ENCODE measurements around the gene GALNT2. TPM values are rescaled to one million over a fixed set of nuclear protein-coding genes. Genes with fewer than 3 reads are reported as not detected.

Gene GALNT2
- total and polyA plus RNA-seq, 9 of the 15 experiments (the other 6 are each of a cell fraction or from before 2014, with no cell fraction given), result 1.6 to 106 (median 51.9) TPM

GRCh38 chr1:230151924-230152468 is 85.0 kb downstream of the GALNT2 start (continued):
- TF ChIP-seq ZNF77 (CRISPR knock-in tag; IDR thresholded peaks at IDR 0.05) (no peak; the same call in 1 of the 2 replicates), PPARD (CRISPR knock-in tag; IDR thresholded peaks at IDR 0.05) (peak; percentile 87), MLX (CRISPR knock-in tag; conservative IDR thresholded peaks at IDR 0.05) (no peak), ZNF121 (CRISPR knock-in tag; conservative IDR thresholded peaks at IDR 0.05) (no peak), LARP7 (IDR thresholded peaks at IDR 0.05) (no peak), NBN (IDR thresholded peaks at IDR 0.05; ENCODE audit: low read depth) (no peak), NFE2 (IDR thresholded peaks at IDR 0.05; ENCODE audit: low read depth) (no peak), SRSF3 (IDR thresholded peaks at IDR 0.05; ENCODE audit: insufficient read depth, low read length) (no peak), TBL1XR1 (IDR thresholded peaks at IDR 0.05; ENCODE audit: low read length in 2 of 2) (no peak), ZNF668 (CRISPR knock-in tag; IDR thresholded peaks at IDR 0.05) (peak; percentile 98), ETV6 (IDR thresholded peaks at IDR 0.05; ENCODE audit: borderline replicate concordance in 1 of 2, low read depth in 2 of 2, low read length in 1 of 2) (no peak), ETV6 (CRISPR knock-in tag; IDR thresholded peaks at IDR 0.05; ENCODE audit: borderline replicate concordance) (no peak), PREB (CRISPR knock-in tag; IDR thresholded peaks at IDR 0.05) (no peak), BHLHE40 (IDR thresholded peaks at IDR 0.05; ENCODE audit: low read length) (no peak), BACH1 (tag; IDR thresholded peaks at IDR 0.05) (peak; percentile 91), ZNF696 (CRISPR knock-in tag; conservative IDR thresholded peaks at IDR 0.05) (peak; percentile 81), HIVEP1 (CRISPR knock-in tag; IDR thresholded peaks at IDR 0.05) (peak; percentile 97), ZNF695 (CRISPR knock-in tag; IDR thresholded peaks at IDR 0.05) (0 out of 2 replicates have a peak, but pooled peaks have one; percentile 70), NRF1 (conservative IDR thresholded peaks at IDR 0.05 in 1 of 2, IDR thresholded peaks at IDR 0.05 in 1 of 2) (no peak), RHOXF2B (CRISPR knock-in tag; conservative IDR thresholded peaks at IDR 0.05) (peak; percentile 94), MCM7 (IDR thresholded peaks at IDR 0.05) (no peak), MNT (conservative IDR thresholded peaks at IDR 0.05) (no peak), SRSF1 (IDR thresholded peaks at IDR 0.05; ENCODE audit: low read depth, low read length) (no peak), ID3 (CRISPR knock-in tag; IDR thresholded peaks at IDR 0.05) (peak; percentile 85), ID3 (tag; IDR thresholded peaks at IDR 0.05) (peak; percentile 99), CREM (IDR thresholded peaks at IDR 0.05; ENCODE audit: low read depth) (no peak), CTBP1 (IDR thresholded peaks at IDR 0.05; ENCODE audit: borderline replicate concordance) (no peak), ETV1 (tag; conservative IDR thresholded peaks at IDR 0.05; ENCODE audit: low read depth) (peak; percentile 84)

Measured in K562 (cell line).